HG02759 (cell line): ENCODE data around the gene BMERB1.
"Not testable (repeated sequence)": the region's sequence is repeated elsewhere in the genome, so short reads cannot be mapped to it uniquely, and the experiment has no call there.

Experiments
- ATAC-seq: cut with Tn5 transposase; IDR thresholded peaks from one replicate; pipeline ENCODE4 v1.9.1; 2021; ENCODE audit warnings: mild to moderate bottlenecking, moderate library complexity; ENCODE audit not compliant: unreplicated experiment

BMERB1 gene

GRCh38 chr16:15434425-15435215, at the start of gene BMERB1:
TSS of gene BMERB1 (plus strand) at chr16:15434588. CDS start at chr16:15434654, 66 bp downstream.
- no peak for ATAC-seq

GRCh38 chr16:15388060-15388459, 46.3 kb upstream of the BMERB1 start:
- not testable (repeated sequence) for ATAC-seq

- not testable (repeated sequence) for ATAC-seq
These were observed 44.5 kb upstream of the BMERB1 start for GRCh38 chr16:15389916-15390315.

- ATAC-seq, result not testable (repeated sequence)
These were observed 41.4 kb upstream of the BMERB1 start for GRCh38 chr16:15393025-15393424.

- ATAC-seq, result not testable (repeated sequence)
These were observed 38.5 kb upstream of the BMERB1 start, which contains the start of gene MPV17L for GRCh38 chr16:15395631-15396508. TSS of gene MPV17L (plus strand) at chr16:15395754. CDS start at chr16:15395898, 144 bp downstream.

GRCh38 chr16:15396509-15396829, 37.9 kb upstream of the BMERB1 start:
- ATAC-seq, result not testable (repeated sequence)

GRCh38 chr16:15396948-15397594, 37.3 kb upstream of the BMERB1 start:
- no peak for ATAC-seq

- no peak for ATAC-seq
These were observed 35.6 kb upstream of the BMERB1 start for GRCh38 chr16:15398618-15399316.

GRCh38 chr16:15399317-15399716, 35.1 kb upstream of the BMERB1 start:
- no peak for ATAC-seq

GRCh38 chr16:15400314-15400713, 34.1 kb upstream of the BMERB1 start:
- not testable (repeated sequence) for ATAC-seq

GRCh38 chr16:15401972-15402371, 32.4 kb upstream of the BMERB1 start:
- no peak for ATAC-seq

GRCh38 chr16:15403392-15403995, 30.9 kb upstream of the BMERB1 start:
- ATAC-seq, result no peak

- not testable (repeated sequence) for ATAC-seq
These were observed 30.3 kb upstream of the BMERB1 start for GRCh38 chr16:15404091-15404490.

- ATAC-seq, result no peak
These were observed 29.6 kb upstream of the BMERB1 start for GRCh38 chr16:15404792-15405191.

- ATAC-seq, result not testable (repeated sequence)
These were observed 26.6 kb upstream of the BMERB1 start for GRCh38 chr16:15407756-15408155.

- ATAC-seq, result not testable (repeated sequence)
These were observed 24.9 kb upstream of the BMERB1 start for GRCh38 chr16:15409476-15409875.

GRCh38 chr16:15415511-15415985, 18.8 kb upstream of the BMERB1 start:
- no peak for ATAC-seq

GRCh38 chr16:15417197-15417596, 17.2 kb upstream of the BMERB1 start:
- no peak for ATAC-seq

- ATAC-seq, result no peak
These were observed 16.2 kb upstream of the BMERB1 start for GRCh38 chr16:15418206-15418605.

GRCh38 chr16:15421696-15422095, 12.7 kb upstream of the BMERB1 start:
- ATAC-seq, result not testable (repeated sequence)
